GM12874 (cell line): Measurements from ENCODE around the gene EPB41L4A.

ENCODE experiments used
- TF ChIP-seq, protein P1 (sequence below): IDR thresholded peaks from 2 replicates; pipeline ENCODE4 v1.5.1; 2011; ENCODE audit warnings: low read depth, mild to moderate bottlenecking, control low read depth, low read length, moderate library complexity; ENCODE audit not compliant: insufficient read depth

Gene EPB41L4A

DNA sequence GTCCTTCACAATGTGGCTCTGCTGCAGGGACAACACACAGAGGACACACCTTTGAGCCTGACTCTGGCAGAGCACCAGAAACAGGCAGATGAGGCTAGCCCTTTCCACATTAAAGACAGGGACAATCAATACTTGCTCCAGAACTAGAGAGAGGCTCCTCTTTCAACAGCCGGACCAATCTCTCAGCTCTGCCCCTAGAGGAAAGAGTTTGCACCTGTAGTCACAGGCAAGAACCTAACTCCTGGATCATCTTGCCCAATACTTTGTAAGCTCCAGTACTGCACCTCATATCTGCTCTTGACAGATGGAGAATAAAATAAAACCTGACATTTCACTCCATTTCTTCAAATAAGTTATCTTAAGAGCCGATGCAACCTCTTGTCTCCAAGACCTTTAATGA lies 52.1 kb downstream of the EPB41L4A start:
- TF ChIP-seq, protein P1, sequence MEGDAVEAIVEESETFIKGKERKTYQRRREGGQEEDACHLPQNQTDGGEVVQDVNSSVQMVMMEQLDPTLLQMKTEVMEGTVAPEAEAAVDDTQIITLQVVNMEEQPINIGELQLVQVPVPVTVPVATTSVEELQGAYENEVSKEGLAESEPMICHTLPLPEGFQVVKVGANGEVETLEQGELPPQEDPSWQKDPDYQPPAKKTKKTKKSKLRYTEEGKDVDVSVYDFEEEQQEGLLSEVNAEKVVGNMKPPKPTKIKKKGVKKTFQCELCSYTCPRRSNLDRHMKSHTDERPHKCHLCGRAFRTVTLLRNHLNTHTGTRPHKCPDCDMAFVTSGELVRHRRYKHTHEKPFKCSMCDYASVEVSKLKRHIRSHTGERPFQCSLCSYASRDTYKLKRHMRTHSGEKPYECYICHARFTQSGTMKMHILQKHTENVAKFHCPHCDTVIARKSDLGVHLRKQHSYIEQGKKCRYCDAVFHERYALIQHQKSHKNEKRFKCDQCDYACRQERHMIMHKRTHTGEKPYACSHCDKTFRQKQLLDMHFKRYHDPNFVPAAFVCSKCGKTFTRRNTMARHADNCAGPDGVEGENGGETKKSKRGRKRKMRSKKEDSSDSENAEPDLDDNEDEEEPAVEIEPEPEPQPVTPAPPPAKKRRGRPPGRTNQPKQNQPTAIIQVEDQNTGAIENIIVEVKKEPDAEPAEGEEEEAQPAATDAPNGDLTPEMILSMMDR: peak; percentile 51; the same call in 1 of the 2 replicates

DNA sequence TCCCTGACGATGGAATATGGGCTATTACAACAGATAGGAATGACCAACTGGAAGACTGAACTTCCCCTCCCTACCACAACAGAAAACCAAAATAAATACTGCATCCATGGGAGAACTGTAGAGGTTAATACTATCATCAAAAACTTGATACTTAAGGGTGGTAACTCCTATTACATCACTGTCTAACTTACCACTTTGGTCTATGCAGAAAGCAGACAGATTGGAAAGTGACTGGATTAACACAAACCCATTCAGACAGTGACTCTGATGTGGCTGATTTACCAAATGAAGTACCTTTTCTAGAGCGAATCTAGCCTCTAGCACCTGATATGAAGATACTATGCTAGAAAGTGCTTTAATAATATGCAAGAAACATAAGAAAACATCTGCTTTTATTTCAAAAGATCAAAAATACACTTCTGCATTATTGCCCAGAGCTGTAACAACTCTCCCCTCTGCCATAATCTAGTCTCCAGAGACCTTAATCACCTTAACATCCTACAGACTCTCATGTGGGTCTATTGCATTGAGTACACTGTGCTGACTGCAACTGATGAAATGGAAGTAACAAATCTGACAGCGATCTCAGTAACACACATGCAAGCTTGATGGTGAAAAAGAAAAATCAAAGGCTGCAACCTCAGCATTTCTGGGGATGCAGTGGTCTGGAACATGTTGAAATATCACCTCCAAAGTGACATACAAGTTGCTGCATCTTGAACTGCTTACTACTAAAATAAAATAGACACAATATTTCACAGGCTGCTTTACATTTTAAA lies 62.7 kb downstream of the EPB41L4A start:
- TF ChIP-seq, protein P1: no peak

DNA sequence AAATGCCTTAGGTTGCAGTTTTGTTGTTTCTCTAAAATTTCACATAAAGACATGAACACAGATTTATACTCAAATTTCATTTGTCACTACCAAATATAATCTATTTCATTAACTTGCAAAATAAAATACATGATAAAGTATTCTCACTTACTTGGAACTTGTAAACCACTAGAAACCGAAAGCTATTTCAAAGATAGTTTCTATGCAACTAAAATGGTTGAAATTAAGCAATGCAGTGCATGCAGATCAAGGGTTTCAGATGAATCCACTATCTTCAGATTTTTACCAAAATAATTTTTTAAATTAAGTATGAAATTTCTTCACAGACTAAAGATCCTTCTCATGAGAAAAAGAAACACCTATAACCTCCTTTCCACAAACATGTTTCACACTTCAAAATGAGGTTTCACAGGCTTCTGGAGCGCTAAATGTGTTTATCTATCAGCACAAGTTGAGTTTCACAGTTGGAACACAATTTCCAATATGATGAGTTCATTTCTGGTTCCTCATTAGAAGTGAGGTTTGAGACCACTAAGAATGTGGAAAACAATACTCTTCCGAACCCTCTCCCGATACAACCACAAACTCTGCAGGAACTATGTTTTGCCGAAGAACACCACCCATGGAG lies 63.9 kb downstream of the EPB41L4A start:
- TF ChIP-seq, protein P1: no peak

DNA sequence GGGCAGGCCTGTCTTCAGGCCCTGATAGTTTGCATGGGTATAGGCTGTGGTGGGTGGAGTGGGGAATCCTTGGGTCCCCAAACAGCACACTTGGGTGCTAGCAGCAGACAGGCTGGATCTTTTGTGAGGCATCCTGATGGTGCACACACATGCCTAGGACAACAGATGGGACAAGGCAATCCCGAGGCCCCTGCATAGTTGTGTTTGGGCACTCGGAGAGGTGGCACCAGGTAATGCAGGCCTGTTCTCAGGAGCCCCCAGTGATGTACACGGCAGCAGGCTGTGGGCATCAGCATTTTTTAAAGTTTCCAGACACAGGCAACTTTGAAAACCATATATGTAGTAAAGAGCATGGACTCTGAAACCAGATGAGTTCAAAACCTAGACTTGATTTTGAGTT lies 65.4 kb downstream of the EPB41L4A start:
- TF ChIP-seq, protein P1: no peak

DNA sequence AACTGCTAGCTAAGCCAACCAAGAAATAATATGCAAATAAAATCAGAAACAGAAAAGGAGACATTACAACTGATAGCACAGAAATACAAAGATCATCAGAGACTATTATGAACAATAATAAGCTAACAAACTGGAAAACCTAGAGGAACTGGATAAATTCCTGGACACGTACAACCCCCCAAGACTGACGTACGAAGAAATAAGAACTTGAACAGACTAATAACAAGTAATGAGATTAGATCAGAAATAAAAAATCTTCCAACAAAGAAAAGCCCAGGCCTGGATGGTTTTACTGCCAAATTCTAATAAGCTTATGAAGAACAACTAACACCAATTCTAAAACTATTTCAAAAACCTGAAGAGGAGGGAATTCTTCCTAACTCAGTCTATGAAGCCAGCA lies 67.9 kb downstream of the EPB41L4A start:
- TF ChIP-seq, protein P1: no peak

DNA sequence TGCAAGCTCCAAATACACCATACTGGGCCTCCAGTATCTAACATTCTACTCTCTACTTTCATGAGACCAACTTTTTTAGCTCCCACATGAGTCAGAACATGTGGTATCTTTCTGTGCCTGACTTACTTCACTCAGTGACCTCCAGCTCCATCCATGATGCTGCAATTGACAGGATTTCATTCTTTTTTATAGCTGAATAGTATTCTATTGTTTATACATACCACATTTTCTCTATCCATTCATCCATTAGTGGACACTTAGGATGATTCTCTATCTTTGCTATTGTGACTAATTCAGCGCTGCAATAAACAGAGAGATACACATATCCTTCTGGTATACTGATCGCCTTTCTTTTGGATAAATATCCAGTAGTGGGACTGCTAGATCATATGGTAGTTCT lies 68.5 kb downstream of the EPB41L4A start:
- TF ChIP-seq, protein P1: no peak

DNA sequence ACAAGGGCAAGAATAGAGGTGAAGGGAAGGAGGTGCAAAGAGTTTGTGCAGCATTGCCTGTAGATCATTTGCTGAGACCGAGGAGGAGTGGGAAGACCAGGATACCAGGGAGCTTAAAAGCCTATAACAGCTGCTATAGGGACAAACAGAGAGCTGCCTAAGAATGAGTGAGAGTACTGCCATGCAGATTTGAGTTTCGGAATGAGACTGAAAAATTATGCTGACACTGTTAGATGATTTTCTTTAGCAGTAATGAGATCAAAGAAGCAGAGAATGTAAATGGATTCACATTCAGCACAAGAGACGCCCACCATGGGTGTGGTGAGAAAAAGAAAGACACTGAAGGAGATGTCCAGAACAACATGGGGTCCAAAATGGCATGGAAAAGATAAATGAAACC lies 69.7 kb downstream of the EPB41L4A start:
- TF ChIP-seq, protein P1: no peak
